GM19324 (cell line): ENCODE measurements around the gene GPC6.

Experiments used
- ATAC-seq: cut with Tn5 transposase; IDR thresholded peaks from one replicate; pipeline ENCODE4 v1.9.1; 2021; ENCODE audit warnings: mild to moderate bottlenecking, moderate library complexity; ENCODE audit not compliant: unreplicated experiment, low FRiP score

GPC6 gene

DNA sequence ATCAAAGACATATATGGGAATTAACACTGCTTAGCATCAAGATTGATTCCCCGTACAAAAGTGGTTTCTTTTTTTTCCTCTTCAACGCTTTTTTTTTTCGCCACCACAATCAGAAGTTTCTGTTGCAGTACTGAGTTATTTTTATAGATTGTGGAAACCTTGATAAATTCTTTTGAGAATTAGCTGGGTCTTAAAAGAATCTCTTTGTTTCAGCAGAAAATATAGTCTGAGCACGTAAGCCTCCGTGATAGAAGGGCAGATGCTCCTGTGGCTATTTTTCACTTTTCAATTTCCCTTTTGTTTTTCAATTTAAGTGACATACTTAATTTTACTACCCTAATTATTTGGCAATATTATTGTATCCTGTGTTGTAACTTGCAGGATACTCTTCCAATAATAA lies 721.0 kb downstream of the GPC6 start:
- no peak for ATAC-seq

DNA sequence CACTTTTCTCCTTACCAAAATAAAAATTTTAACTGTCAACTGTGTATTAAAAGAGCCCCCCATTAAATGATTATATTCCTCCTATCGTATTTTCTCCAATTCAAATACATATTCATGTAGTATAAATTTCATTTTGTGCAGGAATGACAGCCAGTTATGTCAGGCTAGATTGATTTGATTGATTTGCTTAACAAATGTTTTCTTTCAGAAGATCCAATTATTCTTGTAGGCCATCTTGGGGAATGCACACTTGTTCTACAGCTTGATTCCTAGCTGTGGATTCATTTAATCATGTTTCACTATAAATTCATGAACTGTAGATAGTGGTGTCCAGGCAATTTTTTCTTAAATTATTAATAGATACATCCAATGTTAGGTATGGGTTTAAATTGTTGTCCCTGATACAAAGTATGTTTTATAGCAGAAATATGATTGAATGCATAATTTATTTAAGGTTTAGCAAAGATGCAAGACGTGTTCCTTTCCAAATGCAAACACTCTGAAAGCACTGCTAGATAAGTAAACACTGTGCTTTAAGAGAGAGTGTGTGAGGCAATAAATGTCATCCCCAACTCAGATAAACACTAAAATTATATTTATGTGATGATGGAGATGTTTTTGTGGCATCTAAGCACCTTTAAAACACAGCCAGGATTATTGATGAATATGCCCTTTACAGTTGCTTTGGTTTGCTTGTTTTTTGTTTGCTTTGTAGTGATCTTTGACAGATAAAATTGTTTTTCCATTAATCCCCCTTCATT lies 721.7 kb downstream of the GPC6 start:
- no peak for ATAC-seq

DNA sequence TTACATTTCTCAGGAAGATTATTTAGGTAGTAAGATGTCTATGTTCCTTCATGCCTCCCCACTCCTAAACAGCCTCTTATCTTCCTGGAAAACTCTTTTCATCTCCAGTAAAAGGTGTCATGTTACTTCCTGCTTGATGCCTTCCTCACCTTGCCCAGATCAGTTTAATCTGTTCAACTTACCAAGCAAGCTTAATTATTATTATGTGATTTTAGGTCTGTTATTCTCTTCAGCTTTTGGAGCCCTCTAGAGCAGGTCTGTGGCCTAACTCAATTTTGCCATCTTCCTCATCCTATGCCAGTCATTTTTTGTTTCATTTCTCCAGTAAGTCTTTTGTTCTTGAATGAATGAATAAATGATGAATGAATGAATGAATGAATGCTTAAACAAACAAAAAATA lies 724.5 kb downstream of the GPC6 start:
- no peak for ATAC-seq

DNA sequence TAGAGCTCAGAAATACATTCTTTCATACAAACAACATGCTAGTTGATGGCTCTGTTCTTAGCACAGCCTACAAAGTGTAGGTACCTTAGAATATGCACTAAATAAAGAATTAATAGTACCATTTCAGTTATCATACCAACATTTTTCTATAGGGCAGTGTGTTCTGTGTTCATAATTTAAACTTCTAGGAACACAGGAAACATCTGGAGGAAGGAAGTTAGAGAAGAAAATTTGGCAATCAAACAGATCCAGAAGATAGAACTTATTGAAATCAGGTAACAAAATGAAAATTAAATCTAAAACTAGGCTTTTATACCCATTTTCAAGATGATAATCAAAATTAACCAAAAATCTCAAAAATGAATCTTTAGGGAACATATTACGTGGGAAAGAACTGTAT lies 725.3 kb downstream of the GPC6 start:
- no peak for ATAC-seq

DNA sequence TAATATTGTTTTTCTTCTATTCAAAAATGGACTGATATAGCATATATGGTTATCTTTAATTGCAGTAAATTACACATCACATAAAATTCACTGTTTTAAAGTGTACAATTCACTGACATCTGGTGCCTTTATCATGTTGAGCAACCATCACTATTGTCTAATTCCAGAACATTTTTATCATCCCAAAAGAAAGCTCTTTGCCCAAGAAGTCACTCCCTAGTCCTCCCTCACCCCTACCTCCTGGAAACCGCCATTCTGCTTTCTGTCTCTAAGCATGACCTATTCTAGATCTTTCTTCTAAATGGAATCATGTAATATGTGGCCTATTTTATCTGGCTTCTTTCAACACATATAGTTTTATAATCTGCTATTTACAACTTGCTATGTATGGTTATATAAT lies 727.2 kb downstream of the GPC6 start:
- ATAC-seq = no peak

DNA sequence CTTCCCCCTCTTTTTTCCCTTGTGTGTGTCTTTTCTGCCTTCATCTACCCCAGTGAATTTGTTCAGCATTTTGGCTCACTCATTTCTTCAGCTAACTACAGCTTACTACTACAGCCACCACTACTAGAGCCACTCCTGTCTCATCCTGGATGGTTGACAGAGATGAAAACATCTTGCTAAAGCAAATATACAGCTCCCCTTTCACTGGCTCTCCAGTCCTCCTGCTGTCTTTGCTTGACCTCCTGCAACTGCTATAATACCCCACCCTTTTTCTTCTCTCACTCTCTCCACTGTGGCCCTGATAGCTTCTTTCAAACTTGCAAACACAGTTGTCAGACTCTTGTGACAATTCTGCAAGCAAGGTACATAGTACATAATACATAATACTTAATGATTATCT lies 729.3 kb downstream of the GPC6 start:
- no peak for ATAC-seq

DNA sequence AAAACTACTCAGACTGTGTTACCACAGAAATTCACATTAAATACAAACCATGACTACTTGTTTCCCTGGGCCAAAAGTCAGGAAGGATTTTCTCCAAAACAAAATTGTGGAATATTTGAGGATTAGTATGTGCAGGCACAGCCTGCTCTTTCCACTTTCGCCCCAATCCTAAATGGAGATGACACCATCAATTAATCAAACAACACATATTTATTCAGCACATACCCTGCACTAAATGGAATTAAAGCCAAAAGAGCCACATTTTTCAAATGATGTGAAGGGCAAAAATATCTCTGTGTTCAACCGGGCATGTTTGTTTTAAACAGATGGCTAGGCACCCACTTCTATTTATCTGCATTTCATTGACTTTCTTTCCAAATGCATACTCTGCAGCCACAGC lies 729.8 kb downstream of the GPC6 start:
- ATAC-seq = no peak

DNA sequence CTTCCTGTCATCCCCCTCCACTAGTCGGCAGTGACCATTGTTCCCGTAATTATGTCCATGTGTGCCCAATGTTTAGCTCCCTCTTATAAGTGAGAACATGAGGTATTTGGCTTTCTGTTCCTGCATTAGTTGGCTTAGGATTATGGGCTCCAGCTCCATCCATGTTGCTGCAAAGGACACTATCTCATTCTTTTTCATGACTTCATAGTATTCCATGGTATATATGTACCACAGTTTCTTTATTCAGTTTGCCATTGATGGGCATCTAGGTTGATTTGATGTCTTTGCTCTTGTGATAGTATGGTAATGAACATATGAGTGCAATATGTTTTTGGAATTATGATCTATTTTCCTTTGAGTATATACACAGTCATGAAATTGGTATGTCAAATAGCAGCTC lies 730.8 kb downstream of the GPC6 start:
- no peak for ATAC-seq

DNA sequence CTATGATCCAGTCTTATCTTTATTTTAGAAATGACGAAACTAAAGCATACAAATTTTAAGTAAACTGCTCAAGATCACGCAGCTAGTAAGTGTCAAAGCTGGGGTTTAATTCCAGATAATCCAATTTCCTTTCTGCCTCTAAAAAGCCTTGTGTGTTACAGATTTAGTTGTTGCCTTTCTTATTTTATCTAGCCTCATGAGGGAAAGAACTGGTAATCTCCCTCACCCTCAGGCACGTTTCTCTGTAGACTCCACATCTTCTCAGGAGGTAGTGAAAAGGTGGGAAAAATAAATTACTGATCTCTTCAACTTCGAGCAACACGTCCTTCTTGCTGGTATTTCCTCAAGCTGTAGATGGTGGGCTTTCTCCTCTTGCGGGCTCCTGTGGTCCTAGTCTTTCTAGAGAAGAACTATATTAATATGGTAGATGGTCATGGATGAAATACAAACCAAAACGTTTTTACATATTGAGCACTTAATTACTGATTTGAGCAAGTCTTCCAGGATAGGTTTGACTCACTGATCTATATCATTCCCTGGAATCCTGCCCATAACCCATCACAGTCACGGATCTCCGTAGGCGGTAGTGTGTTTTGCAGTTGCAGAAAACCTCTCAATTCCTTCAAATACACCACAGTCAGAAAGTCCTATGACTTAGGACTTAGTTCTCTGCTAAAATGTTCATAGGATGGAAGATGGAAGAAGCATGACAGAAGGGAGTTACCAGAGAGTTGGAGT lies 733.4 kb downstream of the GPC6 start:
- ATAC-seq = no peak

DNA sequence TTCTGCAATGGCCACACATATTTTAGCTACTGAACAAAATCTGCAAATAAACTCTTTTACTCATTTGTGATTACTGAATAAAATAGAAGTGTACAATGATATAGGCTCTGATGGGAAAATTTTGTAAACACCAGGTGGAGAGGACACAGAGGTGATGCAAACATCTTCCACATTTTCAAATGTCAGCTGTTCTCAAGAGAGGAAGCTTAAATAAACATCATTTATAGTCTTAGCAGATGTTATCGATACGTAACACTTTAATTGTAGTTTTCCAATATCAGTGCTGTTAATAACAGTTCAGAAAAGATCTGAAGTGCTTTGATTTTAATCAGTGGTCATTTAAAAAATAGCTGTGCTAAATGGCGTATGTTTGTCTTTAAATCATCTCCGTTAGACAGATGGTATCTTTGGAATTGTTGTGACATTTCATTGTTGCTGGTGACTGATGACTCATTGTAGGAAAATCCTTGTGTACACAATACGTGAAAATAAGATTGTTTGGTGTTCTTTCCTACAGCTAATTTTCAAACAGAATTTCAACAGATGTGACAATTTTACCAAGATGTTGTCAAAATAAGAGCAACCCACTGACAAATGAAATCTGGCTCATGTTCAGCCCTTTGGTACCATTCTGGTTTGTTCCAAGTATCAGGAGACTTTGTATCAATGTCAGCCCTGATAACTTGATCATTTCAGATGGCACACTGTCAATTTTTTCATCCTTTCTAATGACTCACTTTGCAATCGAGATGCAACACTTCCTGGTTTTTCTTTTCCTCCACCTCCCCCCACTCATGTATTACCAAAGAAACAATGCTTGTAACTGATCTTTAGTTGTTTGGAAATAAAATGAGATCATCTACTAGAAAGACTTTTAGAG lies 736.9 kb downstream of the GPC6 start:
- no peak for ATAC-seq

DNA sequence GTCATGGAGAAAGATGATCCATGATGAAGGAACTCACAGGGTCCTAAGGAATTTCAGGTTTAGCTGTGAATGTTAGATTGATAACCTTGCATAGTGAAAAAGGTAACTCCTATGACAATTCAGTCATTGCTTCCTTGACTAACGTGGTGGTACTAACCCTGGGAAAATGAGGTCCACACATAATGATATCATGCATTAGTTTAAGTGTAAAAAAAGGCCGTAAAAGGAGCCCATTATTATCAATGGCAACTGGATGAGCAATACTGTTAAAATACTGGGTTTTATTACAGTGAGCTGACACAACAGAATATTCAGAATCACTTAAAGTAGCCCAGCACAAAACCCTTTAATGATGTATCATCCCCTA lies 737.5 kb downstream of the GPC6 start:
- ATAC-seq = no peak

DNA sequence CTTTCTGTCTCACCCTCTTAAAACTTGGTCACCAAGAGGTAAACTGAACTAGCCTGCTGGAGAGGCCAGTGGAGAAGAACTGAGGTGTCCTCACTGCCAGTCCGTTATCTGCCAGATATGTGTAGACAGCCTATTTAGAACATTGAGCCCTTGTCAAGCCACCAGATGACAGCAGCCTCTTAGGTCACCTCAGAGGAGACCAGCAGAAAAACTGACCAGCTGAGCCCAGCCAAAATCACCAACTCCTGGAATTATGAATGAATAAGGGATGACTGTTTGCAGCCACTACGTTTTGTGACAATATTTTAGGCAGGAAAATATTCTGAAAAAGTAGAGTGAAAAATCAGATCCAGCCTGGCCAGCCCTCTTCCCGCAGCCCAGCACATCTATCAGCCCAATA lies 739.0 kb downstream of the GPC6 start:
- no peak for ATAC-seq

DNA sequence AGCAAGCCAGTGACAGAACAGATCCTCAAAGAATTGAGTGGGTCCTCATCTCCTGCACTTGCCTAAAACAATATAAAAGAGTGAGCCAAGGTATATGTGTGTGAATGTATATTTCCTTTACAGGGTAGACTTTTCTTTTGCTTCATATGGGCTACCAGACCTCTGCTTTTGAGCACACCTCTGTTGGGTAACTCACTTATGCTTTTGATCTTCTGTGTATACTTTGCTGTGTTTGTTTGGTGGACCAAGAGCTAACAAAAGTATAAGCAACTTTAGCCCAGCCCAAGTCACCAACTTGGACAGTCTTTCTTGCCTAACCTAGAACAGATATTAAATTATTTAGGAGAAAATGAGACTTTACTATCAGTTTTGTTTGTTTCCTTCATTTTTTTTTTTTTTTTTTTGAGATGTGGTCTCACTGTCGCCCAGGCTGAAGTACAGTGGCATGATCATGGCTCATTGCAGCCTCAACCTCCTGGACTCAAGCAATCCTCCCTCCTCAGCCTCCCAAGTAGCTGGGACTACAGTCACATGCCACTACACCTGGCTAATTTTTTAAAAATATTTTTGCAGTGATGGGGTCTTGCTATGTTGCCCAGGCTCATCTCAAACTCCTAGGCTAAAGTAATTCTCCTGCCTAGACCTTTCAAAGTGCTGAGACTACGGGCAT lies 739.8 kb downstream of the GPC6 start:
- ATAC-seq = no peak

DNA sequence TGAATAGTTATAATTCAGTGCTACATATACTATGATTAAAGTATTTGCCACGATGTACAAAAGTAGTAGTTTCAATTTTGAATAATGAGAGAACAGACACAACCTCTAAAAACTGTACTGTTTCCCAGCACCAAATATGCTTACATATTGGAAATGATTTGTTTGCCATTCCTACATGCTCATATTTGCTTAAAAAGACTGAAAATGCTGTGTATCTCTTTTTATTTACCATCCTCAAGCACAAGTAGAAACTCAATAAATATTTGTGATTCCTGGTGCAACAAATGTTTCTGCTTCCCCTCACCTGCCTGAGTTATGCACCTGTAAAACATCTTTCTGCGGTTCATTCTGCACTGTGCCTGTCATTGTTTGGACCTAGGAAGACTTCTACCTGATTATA lies 740.7 kb downstream of the GPC6 start:
- no peak for ATAC-seq

DNA sequence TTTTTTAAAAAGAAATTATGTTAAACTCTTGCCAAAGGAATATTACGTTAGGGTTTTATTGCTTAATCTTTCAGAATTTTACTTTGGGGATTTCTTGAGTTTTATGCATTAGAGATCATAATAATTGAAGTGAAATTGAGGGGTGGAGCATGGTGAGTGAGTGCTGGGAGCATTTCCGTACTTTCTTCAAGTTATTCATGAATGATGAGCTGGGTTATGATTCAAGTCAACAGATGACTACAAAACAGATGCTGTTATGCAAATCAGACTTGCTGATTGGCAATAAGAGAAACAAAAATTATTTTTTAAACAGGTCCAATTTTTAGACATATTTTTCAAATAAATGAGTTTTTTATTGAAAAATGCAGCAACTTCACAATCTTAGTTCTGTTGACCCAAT lies 748.6 kb downstream of the GPC6 start:
- ATAC-seq = no peak

DNA sequence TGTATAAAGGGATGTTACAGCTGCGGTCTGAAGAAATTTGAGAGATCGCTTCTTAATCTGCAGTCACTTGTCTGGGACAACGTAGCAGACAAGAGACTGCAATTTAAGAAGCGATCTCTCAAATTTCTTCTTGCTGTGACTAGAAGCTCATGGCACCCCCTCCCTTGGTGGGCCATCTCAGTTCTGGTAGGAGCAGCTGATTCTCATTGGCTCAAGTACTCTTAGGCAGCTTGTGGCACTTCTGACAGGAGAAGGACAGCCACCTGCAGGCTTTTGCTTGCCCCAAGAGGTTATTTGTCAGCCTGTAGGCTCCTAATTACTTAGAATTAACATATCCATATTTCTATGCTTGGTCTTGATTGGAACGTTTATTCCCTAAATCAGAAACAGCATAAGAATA lies 749.9 kb downstream of the GPC6 start:
- ATAC-seq = no peak

DNA sequence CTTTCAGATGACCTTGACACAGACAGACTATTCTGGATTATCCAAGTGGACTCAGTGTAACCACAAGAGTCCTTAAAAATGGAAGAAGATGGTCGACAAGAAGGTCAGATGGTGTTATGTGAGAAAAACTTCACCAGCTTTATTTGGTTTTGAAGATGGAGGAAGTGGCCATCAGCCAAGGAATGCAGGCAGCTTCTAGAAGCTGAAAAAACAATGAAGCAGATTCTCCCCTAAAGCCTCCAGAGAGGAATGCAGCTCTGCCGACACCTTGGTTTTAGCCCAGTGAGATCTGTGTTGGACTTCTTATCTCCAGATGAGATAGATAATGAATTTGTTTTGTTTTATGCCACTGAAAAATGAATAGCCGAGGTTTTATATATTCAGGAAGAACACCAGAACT lies 751.4 kb downstream of the GPC6 start:
- no peak for ATAC-seq

DNA sequence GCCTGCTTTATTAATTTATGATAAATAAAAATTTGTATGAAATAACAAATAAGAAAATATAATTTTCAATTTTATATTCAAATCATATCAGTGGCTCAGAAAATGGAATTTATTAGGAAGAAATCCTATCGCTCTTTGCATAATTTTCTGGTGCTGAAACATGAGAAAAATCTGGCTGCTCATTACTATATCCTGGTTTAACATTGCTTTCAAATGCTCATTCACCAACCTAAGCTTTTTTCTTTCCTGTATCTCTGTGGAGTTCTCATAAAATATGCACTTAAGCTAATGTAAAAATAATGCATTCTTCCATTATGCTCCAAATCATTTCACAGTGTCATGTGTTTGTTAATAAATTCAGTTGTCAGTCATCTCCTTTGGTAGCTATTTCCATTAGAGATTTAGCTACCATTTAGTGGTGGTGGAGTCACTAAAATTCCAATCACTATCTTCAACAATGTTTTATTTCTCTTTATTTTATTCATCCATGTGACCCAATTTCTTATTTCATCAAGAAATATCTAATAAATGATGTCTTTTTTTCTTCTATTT lies 754.9 kb downstream of the GPC6 start:
- ATAC-seq = no peak

DNA sequence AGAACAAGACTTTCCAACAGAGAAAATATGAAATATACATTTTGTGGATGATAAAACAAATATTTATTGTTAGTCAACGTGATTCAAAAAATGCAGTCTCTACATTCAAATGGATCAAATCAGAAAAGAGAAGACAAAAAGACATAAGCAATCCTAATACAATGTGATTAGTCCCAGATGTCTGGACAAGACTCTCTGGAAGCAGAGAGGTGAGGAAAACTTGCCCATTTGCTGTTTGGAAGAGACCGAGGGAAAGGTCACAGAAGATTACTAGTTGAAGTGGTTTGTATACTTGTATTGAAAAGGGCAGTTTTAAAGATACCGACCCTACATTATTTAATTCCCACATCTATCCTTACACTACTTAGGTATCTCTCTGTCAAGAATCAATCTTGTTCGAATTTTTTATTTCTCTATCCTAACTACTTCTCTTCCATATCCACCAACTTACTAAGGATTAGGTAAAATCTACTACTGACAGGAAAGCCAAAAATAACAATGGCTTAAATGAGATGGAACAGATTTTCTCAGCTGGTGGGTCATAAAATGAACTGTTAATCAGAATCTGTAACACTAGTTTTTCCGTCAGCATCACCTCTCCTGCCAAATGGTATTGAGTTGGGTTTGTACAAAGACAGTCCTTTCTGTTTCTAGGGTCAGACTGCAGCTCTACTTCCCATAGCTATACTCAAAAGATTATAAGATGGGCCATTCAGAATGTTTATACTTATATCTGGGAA lies 755.7 kb downstream of the GPC6 start:
- no peak for ATAC-seq

DNA sequence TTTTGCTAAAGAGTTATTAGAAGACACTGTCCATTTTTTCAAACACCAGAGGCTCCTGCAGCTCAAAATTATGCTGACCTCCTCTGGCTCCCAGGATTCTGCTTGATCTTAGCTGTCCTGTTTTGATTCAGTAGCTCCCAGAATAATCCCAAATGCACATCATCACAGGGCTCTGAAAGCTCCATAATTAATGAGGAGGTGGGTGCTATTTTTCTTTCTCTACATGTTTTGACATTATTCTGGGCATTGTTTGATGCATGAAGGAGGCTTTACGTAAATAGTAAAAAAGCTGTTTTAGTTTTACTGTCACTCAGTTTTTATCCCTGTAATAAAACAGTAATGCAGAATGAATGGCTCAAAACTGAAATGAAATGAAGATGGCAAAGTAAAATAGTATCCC lies 757.4 kb downstream of the GPC6 start:
- no peak for ATAC-seq
